ENCODE measurements around the gene HLF.

HLF gene

DNA sequence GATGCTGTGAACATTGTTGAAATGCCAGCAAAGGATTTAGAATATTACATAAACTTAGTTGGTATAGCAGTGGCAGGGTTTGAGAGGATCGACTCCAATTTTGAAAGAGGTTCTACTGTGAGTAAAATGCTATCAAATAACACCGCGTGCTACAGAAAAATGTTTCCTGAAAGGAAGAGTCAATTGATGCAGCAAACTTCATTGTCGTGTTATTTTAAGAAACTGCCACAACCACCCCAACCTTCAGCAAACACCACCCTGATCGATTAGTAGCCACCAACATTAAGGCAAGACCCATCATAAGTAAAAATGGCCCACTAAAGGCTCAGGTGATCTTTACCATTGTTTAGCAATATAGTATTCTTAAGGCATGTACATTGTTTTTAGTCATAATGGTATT is 27.3 kb downstream of the HLF start:
- DNase-seq = no peak

DNA sequence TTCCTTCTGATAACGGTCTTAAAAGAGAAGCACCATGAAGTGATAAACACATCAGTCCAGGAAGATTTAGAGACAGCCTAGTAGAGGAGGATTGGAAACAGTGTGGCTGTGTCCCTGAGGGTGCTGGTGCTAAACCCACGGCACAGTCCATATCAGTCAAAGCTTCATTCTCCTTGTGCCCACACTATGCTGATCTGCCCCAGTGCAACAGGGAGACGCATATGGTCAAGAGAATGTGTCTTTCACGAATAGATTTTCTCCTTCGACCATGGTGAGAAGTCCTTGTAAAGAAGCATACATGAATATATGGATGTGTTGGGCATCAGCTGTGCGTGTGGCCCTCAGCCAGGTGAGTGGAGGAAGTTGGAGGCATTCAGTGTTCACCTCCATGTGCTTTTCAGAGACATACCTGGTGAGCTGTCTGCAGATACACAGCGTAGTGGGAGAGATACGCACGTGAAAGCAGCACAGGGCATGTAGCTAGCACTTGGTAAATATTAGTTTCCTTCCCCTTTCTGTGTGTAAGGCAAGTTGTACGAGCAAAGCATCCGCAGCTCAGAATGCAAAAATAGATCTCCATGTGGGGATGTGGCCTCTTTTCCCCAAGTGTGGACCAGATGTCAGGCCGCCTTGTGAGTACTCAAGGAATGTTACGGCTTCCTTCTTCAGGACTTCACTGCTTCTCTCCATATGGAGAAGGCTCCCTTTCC is 29.4 kb downstream of the HLF start:
- DNase-seq = peak; percentile 3

- DNase-seq = peak; percentile 34
These were observed 30.8 kb downstream of the HLF start for GRCh38 chr17:55295411-55296170.

DNA sequence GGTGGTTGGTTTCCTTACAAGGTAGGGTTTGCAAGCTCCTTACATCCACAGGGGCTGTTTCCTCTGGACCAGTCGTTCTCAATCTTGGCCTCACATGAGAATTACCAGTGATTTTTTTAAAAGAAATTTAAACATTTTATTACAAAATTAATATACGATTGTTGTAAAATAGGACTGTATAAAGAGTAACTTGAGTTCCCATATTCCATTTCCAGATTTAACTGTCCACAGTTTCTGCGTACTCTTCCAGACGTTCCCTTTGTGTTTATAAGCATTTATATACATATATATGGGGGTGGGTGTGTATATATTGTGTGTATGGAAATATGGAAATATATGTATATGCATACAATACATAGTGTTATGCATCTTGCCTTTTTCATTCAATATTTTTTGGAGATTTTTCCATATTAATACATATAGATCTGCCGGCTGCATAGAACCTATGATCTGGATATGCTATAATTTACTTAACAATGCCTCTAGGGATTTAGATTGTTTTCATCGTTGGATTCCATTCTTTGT is 31.5 kb downstream of the HLF start:
- no peak for DNase-seq

DNA sequence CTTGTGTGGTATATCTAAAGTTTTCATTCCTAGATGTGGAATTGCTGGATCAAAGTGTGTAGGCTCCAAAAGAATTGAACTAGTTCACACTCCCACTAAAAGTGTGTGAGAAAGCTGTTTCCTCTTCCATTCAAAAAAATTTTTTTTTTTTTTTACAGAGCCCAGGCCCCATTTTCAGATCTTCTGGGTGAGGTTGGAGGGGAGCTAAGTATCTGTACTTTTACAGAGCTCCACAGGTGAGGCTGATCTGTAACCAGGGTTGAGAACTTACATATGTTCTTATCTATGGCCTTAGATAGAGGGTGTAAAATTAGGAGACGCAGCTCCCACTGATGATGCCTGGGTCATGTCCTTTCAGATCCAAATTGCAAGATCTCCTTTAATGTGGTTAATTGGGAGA is 31.9 kb downstream of the HLF start:
- DNase-seq = no peak

- DNase-seq = no peak
These were observed 33.5 kb downstream of the HLF start for GRCh38 chr17:55298111-55298730.

DNA sequence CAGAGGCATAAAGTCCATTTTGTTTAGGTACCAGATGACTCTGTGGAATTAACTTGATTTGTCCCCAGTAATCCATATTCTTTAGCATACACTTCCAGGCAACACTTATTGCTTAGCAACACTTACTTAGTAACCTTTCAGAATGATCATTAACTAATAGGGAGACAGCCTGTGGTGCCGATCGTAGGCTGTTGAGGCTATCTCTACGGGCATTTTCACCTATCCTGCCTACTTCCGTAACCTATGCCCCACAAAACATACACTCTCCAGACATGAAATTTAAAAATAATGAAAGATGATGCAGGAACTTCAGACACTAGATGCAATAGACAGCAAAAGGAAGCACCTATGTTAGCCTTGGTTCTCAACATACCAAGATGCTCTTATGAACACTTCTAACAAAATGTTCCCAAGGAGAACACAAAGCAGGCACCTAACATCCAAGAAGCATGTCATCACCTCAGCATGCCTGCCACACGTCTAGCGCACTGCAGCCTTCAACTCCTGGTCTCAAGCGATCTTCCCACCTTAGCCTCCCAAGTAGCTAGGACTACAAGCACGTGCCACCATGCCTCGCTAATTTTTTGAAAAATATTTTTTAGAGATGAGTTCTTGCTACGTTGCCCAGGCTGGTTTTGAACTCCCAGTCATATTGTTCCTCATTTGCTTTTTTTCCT is 34.5 kb downstream of the HLF start:
- no peak for DNase-seq

GRCh38 chr17:55299890-55300289 is 35.1 kb downstream of the HLF start:
- DNase-seq = no peak

DNA sequence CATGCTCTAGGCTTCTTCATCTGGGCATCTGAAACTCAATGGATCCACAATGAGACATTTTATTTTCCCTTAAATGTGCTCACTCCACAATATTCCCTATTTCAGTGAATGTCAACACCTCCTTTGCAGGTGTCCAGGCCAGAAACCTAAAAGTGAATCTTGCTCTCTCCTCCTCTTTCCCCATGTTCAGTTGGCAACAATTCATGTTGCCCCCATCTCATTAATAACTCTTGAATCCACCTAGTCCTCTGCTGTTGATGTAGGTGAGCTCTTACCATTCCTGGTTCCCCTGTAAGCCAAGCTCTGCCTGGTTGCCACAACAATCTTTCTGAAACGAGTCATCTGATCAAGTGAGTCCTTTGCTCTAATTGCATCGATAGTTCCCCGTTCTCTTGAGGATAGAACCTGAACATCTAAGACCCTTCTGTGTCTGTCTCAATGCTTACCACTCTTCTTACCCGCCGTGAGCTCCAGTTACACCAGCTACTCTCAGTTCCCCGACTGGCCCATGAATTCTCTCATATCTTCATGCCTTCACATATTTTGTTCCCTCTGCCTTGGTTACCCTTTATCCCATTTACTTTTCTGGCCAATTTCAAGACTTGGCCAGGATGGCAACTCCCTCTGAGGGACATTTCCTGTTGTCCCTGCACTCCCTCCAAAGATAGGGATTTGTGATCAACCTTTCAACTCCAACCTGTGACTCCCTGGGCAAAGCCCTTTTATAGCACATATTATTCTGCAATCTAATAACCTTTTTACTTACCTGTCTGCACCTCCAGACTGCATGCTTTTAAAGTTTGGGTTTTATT is 35.9 kb downstream of the HLF start:
- no peak for DNase-seq

DNA sequence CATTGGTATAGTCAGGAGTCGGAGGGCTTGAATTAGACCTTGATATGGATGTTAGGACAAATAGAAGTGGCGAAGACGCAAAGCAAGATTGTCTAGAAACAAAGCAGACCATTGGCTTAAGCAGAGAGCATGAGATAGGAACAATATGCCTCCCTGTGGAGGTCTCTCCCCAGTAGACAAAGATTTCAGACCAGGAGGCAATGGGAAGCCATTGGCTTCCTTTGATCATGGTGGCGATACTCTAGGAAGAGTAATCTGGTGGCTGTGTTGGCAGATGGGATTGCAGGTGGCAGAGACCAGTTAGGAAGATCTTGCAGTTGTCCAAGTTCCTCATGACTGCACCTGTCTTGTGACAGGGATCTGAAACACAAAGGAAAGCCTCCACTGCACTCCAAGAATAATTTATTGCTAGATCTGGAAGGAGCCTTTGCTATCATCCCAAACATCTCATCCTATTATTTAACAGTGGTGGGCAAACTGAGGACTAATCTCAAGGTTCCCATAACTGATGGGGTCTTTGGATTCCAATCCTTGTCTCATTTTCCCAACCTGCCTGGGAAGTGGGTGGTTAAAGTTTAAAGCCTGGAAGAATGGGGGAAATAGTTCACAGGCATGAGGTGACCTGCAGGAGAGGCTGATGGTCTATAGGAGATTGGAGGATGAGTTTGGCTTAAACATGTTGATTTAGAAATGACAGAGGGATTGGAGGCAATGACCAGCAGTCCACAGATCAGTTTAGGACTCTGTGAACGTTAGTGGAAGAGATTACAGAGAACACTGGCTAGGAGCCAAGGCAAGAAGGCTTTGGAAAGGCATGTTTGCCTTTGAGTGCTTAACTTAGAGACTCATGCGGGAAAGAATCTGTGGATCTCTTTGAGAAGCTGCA is 37.0 kb downstream of the HLF start:
- DNase-seq = peak; percentile 18

DNA sequence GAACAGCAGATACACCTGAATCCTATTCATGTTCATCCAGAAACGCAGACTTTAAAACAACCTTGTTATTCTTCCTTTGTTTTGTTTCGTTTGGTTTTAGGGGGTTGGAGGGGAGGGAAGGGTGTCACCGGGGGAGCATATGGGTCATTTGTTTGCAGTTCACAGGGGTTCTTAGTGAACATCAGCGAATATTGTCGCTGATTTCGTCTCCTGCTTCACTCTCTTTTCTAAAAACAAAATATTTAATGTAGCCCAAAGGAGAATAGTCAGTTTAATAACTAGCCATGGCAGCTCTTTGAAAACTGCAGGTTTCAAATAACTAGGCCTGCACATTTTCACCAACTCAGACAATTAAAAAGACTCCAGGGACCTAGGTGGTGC is 37.6 kb downstream of the HLF start:
- DNase-seq = no peak

GRCh38 chr17:55303008-55303493 is 38.3 kb downstream of the HLF start:
- no peak for DNase-seq

DNA sequence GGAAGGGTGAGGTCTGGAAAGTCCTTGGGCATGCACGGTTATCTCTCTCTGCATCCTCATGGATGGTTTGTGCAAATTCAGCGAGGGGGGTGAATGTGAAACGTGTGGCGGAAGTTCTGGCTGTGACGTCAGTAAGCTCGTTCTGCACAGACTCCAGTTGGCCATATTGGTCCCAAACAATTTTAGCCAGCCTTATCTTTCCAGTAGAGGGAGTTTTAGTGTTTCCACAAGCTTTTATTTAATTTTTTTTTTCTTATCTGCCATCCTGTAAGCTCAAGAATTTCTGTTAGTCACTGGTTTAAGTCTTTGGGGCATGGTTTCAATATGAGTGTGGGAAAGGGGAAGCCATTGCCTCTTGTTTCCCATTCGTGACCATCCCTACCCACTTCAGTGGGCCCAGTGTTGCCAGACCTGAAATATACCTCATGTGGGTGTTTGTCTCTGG is 39.0 kb downstream of the HLF start:
- peak; percentile 18 for DNase-seq

DNA sequence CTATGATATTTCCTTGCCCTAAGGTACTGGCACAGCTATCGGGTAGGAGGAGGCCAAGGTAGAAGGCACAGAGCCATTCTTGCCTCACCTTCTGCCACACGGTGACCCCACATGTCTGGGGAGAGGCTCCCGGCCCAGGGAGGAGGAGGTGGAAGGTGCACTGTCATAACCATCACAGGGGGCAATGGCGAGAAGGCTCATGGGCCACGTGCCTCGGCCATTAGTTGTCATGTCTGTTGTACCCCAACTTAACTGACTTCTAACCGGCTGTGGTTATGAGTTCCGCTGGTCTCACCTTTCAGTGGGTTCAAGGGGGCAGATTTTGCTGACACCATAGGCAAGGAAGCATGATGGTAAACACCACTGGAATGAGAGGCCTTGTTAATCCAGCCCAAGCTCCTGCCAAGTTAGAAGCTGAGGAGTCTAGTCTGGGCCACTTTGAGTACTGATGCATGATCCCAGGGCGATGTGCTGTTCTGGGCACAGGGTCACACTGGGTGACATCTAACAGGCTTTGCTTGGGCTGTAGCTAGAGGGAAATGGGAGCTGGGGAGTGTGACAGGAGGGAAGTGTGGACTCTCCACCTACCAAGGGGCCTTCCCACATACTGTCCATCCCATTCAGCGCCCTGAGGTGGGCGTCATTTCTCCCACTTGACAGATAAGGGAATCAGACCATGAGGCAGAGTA is 39.6 kb downstream of the HLF start:
- no peak for DNase-seq

DNA sequence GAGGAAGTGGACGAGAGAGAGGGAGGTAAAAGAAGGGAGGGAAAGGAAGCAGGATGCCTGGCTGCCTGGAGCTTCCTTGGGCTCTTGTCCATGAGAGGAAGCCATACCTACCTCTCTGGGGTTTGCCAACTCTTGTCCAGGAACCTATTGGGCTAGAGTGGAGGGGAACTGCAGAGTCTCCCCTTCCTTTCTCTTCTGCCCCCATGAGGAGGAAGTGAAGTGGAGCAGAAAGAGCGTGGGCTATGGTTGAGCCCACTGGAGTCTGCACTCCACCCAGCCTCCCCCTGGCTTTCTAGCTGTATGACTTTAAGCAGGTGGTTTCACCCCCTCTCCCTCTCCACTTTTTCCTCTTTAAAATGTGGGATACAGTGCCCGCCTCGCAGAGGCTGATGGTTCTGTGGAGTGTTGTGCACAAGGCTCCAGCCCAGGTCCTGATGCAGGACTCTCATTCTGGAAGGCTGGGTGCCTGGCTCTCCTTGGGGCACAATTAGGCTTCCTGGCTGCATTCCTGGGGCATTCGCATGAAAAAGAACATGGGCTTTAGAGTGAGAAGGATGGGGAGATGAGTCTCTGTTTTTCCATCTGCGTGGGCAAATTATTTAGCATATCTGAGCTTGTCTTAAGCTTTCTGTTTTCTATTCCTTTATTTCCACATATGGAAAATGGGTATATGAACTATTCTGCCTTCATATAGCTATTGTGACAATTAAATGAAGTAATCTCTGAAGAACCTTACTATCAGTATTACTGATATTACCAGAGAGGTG is 40.7 kb downstream of the HLF start:
- no peak for DNase-seq

DNA sequence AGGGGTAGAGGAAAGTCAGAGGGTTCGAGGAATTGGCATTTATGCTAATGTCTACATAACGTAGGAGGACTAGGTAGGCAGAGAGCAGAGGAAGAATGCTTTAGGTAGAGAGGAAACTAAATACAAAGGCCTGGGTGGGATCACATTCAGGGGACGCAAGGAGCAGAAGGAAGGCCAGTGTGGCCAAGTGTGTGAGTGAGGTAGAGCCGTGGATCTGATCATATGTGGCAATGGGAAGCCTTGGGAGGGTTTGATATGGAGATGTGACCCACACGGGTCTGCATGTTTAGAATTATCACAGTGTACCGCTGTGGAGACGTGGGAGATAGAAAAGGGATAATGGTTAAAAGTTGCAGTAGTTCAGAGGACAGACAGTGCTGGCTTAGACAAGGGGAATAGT is 43.1 kb downstream of the HLF start:
- DNase-seq = no peak

DNA sequence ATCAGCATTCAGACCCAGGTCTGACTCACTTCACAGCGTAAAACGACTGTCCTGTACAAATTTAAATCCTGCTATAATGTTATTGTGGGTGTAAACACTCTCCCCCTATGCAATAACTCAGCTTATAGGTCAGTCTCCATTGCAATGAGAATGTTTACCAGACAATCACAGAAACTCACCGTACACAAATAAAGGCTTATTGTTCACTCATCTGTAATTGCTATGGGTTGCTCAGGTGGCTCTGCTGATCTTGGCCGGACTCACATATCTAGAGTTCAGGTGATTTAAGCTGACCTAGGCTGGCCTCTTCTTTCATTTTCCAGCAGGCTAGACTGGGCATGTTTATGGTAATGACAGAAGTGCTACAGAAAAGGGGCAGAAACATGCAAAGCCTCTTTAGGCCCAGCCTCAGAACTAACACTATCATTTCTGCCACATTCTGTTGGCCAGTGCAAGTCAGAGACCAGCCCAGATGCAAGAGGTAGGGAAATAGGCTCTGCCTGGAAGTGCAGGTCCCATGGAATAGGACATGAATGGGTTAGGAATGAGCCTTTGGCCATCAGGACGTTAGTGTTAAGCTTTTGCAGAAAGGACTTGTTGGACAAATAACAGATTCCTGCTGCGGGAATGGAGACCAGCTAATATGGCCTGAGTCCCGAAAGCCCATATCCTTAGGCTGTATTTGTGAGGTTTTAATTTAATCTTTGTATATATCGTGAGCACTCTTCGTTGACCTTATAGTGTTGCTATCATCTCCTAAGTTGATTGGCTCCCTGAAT is 44.0 kb downstream of the HLF start:
- no peak for DNase-seq

DNA sequence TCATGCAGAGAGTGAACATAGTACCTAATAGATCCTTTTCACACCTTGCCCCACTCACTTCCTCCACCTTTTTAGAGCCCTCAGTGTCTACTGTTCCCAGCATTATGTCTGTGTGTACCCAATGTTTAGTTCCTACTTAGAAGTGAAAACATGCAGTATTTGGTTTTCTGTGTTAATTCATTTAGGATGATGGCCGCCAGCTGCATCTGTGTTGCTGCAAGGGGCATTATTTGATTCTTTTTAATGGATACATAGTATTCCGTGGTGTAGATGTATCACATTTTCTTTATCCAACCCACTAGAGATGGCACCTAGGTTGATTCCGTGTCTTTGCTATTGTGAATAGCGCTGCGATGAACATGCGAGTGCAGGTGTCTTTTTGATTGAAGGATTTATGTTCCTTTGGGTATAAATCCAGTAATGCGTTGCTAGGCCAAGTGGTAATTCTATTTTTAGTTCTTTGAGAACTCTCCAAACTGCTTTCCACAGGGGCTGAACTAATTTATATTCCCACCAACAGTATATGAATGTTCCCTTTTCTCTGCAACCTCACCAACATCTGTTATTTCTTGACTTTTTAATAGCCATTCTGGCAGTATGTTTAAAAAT is 47.1 kb downstream of the HLF start:
- DNase-seq = no peak
